Astrocyte of the cerebellum (primary cell): ENCODE measurements around the gene LCN1.

Experiments
- DNase-seq: peaks from one replicate; pipeline ENCODE4 v3.0.0-alpha.2; 2011; ENCODE audit warnings: low read depth
- H3K4me3 ChIP-seq: 2 replicates; pipeline ENCODE4 v1.5.1; 2011; ENCODE audit warnings: mild to moderate bottlenecking, low read depth, low read length, moderate library complexity
- CTCF ChIP-seq: IDR thresholded peaks from 2 replicates; pipeline ENCODE4 v1.5.1; 2012; ENCODE audit warnings: low read length, low read depth, moderate library complexity, mild to moderate bottlenecking; ENCODE audit errors: missing control alignments
- in situ Hi-C: cut with HindIII; loops from 2 replicates; pipeline ENCODE4 v1.10.0; 2017; ENCODE audit warnings: low sequenced_read_pairs

The LCN1 gene

GRCh38 chr9:135484460-135485277 is 36.6 kb upstream of the LCN1 start:
- no peak overlapping the region for H3K4me3 ChIP-seq
- DNase-seq: no peak
- in situ Hi-C loops: no loop called here
- TF ChIP-seq CTCF: no peak

GRCh38 chr9:135485385-135485784 is 35.9 kb upstream of the LCN1 start:
- in situ Hi-C loops: no loop called here
- TF ChIP-seq CTCF: no peak
- no peak for DNase-seq
- H3K4me3 ChIP-seq: no peak overlapping the region

GRCh38 chr9:135485832-135486231 is 35.4 kb upstream of the LCN1 start:
- TF ChIP-seq CTCF: no peak
- in situ Hi-C loops: no loop called here
- no peak for DNase-seq
- H3K4me3 ChIP-seq: no peak overlapping the region

GRCh38 chr9:135486267-135487065 is 34.8 kb upstream of the LCN1 start:
- in situ Hi-C loops: no loop called here
- DNase-seq: no peak
- TF ChIP-seq CTCF: no peak
- no peak overlapping the region for H3K4me3 ChIP-seq

GRCh38 chr9:135487281-135488012 is 33.8 kb upstream of the LCN1 start:
- no peak for TF ChIP-seq CTCF
- no peak overlapping the region for H3K4me3 ChIP-seq
- no peak for DNase-seq
- in situ Hi-C loops: no loop called here

- in situ Hi-C loops: no loop called here
- TF ChIP-seq CTCF: no peak
- no peak for DNase-seq
- no peak overlapping the region for H3K4me3 ChIP-seq
Observed at GRCh38 chr9:135488013-135488330, 33.3 kb upstream of the LCN1 start.
